HUDEP-2 (cell line): Measurements from ENCODE around the gene TSPAN17.
A peak's percentile ranks its signal among the peaks of the same experiment; 100 is the strongest.
"Not testable (repeated sequence)": the region's sequence is repeated elsewhere in the genome, so short reads cannot be mapped to it uniquely, and the experiment has no call there.

Source experiments
- DNase-seq, 76 experiments: peaks; one replicate each; lab custom pipeline; 2025; ENCODE audit not compliant: unreplicated experiment in 76 of 76; lab: John Stamatoyannopoulos, UW

The TSPAN17 gene, protein sequence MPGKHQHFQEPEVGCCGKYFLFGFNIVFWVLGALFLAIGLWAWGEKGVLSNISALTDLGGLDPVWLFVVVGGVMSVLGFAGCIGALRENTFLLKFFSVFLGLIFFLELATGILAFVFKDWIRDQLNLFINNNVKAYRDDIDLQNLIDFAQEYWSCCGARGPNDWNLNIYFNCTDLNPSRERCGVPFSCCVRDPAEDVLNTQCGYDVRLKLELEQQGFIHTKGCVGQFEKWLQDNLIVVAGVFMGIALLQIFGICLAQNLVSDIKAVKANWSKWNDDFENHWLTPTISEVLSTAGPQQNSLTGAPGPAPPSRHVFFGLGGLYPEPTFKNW

GRCh38 chr5:176647030-176647842, at the start of gene TSPAN17:
TSPAN17 (plus strand) TSS chr5:176647484; CDS start chr5:176647616, 132 bp downstream.
- peak; percentile 76 to 100 (median 99) for DNase-seq

GRCh38 chr5:176599749-176600430, 47.4 kb upstream of the TSPAN17 start:
- not testable (repeated sequence) for DNase-seq

DNA sequence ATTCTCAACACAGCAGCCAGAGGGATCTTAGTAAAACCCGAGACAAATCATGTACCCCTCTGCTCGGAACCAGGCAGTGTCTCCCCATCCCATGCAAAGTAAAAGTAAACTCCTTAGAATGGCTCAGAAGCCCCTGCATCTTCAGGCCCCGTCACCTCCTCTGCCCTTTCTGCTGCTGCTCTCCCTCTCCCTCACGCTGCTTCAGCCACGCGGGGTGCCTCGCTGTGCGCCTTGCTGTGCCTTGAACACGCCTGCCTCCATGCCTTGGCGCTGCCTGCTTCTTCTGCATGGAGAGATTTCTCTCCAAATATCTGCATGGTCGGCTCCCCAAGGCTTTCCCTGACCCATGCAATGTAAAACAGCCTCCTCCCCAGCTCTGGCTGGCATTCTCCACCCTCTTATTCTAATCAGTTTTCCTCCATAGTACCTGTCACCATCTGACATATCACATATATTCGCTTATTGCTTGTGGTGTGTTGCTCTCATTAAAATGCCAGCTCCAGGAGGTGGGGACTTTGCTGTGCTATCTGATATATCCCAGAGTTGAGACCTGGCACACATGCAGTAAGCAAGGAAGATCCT, 45.3 kb upstream of the TSPAN17 start:
- no peak for DNase-seq

DNA sequence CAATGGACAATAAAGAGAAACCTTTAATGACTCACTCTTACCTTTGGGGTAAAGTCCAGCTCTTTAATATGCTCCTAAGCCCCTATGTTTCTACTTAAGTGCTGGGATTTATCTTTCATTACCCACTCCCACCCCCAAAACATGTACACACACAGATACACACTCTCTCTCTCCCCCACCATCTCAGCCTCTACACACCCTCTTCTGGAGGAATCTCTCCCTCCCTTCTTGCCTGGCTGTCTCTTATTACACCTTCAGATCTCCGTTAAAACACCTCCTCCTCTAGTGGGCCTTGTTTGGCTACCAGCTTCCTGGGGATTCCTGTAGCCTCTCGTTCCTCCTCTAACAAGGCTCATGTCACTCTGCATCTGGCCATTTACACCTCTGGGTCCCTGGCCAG, 44.2 kb upstream of the TSPAN17 start:
- DNase-seq, result no peak

DNA sequence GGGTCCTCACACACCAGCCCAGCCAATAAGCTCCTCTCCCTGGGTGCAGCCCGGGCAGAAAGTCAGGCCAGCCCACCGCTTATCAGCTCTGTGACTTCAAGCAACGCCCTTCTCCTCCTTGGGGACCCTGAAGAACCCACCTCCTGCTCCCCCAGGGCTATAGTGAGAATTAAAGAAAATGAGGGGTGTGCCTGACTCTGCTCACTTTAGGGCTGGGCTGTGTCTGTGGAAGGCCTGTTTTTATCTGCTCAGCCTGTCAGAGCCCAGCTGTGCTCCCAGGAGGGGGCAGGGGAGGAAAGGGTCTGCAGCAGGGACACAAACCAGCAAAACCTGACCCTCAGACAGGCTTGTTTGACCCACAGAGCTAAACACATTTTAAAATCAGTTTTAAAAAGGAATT, 41.3 kb upstream of the TSPAN17 start:
- no peak for DNase-seq

DNA sequence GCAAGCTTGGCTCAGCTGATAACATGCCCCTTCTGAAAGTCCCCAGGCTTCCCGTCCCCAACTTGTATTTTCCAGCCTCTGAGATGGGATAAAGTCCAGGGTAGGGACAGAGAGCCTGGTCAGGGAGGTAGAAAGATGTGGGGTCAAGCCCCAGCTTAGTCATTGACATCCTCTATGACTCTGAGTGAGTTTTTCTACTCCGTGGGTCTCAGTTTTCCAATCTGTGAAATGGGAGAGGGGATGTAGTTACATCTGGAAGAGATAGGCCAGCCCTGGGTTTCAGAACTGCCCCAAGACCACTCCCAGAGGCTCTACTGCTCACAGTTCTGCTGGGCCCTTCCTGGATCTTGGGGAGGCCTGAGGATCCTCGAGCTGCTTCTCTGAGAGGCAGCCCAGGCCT, 40.4 kb upstream of the TSPAN17 start:
- no peak for DNase-seq

GRCh38 chr5:176608142-176608705, 39.1 kb upstream of the TSPAN17 start:
- DNase-seq, result no peak

GRCh38 chr5:176608937-176609723, 38.2 kb upstream of the TSPAN17 start:
- no peak for DNase-seq

DNA sequence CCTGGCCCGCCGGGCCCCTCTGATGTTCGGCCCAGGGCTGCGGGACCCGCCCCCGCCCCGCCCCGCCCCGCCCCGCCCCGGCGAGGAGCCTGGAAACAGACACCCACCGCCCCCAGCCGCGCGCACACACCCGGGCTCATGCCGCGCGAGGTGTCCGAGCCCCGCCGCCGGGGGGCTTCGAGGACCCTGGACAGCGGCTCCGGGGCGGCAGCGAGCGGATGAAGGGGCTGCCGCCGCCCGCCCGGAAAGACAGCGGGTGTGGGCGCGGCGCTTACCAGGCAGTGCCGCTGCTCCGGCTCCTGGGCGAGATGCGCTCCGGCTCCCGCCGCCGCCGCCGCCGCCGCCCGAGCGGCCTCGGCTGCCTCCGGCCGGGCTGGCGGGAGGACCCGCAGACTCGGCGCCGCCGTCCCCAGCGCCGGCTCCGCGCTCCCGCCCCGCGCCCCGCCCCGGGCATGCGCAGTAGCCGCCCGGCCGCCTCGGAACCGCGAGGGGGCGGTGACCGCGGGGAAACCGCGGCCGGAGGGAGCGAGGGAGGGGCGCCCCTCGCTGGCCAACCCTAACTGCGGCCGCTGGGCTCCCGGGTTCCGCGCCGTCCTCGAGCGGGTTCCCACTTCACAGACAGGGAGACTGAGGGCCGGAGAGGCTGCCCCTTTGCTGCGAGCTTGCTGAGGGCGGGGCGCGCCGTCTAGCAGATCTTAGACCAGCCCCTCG, 37.4 kb upstream of the TSPAN17 start, which contains the start of gene GPRIN1:
Gene GPRIN1, minus strand, starts transcription at position 433 of the 711 bp plus-strand sequence. CDS start 10,322 bp downstream, outside the sequence.
- peak in 46 of 76 experiments; percentile 2 to 61 (median 30) for DNase-seq

DNA sequence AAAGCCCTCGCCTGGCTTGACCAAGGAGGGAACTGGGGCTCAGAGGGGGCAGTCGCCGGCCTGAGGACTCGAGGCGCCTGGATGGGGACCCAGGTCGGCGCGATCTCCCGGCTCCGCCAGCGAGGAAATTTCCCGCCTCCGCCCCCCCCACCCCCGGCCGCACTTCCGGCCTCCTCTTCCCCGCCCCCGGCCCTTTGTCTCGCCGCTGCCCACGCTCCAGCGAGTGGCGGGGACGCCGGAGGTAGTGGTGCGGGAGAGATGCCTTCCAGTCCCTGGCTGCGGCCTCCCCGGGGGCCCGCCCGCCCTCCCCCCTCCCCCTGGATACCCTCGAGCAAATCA, 36.9 kb upstream of the TSPAN17 start:
- DNase-seq, result peak in 1 of 76 experiments; percentile 17

GRCh38 chr5:176611435-176611834, 35.8 kb upstream of the TSPAN17 start:
- DNase-seq, result peak in 64 of 76 experiments; percentile 4 to 75 (median 49)

GRCh38 chr5:176612008-176612407, 35.3 kb upstream of the TSPAN17 start:
- DNase-seq, result no peak

DNA sequence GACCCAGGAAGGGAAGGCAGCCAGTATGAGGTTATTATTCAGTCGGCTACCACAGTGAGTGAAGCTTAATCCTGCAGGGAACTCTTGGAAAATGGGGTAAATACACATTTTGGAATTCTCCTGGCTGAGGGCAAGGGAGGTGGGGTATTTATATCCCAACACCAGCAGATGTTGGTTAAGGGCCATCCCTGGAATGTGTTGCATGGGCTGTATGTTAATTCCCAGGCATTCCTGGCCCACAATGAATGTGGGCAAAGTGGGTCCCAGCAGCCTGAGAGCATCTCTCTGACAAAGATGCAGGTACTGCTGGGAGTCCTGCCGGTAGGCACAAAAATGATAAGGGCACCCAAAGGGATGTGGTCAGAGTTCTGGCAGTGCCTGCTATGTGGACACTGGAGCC, 34.4 kb upstream of the TSPAN17 start:
- no peak for DNase-seq

DNA sequence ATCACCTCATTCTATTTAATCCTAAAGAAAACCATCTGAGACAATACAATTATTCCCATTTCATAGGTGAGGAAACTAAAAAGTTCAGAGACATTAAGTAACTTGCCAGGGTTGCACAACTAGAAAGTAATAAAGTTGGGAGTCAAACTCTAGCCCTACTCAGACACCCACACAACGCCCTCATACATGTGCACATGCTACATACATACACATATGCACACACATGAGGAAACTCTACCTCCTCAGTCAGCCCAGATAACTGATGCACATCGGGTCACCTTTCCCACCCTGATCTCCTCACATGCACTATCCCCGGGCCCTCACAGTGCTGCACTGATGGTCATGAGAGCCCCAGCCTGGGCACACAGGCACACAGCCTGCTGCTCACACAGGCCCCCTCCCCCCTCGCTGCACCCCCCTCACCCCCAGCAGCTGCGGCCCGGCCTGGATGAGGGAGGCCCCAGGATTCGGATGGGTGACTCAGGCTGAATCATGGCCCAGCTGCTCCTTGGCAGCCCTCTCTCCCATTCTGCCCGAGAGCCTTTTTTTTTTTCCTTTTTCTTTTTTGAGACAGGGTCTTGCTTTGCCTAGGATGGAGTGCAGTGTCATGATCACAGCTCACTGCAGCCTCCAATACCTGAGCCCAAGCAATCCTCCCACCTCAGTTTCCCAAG, 32.3 kb upstream of the TSPAN17 start:
- peak in 1 of 76 experiments; percentile 11 for DNase-seq

GRCh38 chr5:176616511-176616910, 30.8 kb upstream of the TSPAN17 start:
- DNase-seq, result no peak

- DNase-seq, result no peak
Measured at GRCh38 chr5:176618783-176619182, 28.5 kb upstream of the TSPAN17 start.

GRCh38 chr5:176619203-176619568, 28.1 kb upstream of the TSPAN17 start:
- peak in 75 of 76 experiments; percentile 13 to 97 (median 88) for DNase-seq

- no peak for DNase-seq
Measured at GRCh38 chr5:176619569-176620332, 27.5 kb upstream of the TSPAN17 start.
